ELF-1 (cell line): ENCODE measurements around the gene AGFG2.

Experiments used
- DNase-seq: peaks from one replicate; pipeline ENCODE4 v3.0.0-alpha.2; 2016; ENCODE audit warnings: low read depth, low spot score

The AGFG2 gene

DNA sequence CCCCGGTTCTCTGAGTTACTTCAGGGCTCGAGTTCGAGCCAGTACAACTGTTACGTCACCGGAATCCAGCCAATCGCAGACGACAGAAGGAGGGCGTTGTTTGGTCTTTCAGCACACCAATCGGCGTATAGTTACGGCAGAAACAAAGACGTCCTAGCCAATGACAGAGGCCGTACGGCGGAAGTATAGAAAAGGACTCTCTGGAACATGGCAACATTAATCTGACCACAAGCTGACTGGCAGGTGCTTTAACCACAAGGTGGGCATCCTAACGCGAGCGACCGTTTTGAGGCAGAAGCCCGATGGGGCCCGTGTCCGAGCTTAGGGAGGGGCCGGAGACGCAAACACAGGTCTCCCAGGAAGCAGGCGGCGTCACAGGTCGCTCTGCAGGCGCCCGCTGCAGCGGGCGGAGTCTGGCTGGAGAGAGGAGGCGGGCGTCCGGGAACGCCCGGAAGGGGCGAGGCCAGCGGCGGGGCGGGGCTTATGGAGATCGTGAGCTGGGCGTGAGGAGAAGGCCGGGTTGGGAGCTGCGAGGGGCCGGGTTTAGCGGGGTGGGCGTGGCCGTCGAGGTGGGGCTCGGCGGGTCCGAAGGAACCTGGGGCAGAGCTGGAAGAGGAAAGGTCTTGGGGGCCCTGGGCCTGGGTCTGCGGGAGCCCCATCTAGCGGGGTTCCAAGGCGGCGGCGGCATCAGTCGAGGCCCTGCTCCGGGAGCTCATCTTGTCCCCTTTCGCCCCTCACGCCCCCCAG is 73.2 kb downstream of the AGFG2 start, which contains the start of gene MOSPD3:
Gene MOSPD3, plus strand, starts transcription at position 558 of the 747 bp plus-strand sequence. CDS start 252 bp downstream, outside the sequence.
- peak; percentile 100 for DNase-seq

DNA sequence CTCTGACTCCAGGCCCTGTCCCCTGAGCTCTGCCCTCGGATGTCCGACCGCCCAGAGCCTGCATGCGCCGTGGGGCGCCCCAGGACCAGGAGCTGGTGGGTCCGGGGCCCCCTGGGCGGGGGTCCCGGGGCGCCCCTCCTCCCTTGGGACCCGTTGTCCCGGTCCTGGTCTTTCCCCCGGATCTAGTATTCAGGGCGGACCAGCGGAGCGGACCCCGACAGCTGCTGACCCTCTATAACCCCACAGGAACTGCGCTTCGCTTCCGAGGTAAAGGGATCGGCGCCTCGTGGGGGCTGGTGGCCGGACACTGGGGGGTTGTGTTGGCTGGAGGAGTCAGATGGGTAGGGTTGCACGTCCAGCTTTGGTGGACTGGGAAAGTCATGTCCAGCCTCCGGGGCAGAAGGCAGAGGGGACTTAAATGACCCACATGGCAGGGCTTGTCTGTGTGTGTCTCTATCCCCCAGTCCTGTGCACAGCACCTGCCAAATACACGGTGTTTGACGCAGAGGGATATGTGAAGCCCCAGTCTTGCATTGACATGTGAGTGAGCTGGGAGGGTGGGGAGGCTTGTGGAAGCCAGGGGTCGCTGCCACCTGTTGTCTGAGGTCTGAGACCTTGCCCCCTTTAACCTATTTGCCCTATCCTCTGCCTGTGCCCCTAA is 73.9 kb downstream of the AGFG2 start:
- peak; percentile 35 for DNase-seq

DNA sequence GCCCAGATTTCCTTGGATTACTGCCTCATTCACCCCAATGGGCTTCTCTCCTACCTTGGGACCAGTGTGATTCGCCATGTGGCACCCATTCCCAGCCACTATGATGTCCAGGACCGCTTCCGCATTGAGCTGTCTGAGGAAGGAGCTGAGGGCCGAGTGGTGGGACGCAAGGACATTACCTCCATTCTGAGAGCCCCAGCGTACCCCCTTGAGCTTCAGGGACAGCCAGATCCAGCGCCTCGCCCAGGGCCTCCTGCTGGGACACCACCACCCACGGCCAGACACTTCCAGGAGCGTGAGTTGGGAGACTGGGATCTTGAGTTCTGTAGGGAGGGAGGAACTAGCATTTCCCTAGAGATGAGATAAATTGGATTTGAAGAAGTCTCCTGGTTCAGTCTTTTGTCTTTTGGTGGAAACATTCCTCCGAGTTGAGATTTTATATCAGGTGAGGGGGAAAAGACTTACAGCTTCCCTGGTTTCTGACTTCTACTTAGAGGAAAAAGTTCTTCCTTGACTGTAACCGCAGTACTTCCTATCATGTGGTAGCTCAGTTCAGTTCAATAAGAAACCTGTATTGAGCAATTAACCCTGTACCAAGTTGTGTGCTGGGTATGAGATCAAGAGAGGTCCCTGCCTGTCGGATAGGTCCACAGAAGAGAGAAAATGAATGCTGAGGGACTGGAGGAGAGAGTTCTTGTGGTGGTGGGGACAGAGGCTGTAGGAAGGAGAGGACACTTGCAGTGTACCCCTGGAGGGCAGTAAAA is 74.6 kb downstream of the AGFG2 start:
- DNase-seq, result no peak

GRCh38 chr7:100614308-100614861 is 75.4 kb downstream of the AGFG2 start:
- no peak for DNase-seq
